ENCODE results near the gene SLC5A11.

- no peak for TF ChIP-seq CTCF (optimal IDR thresholded peaks at IDR 0.05 in 1 of 3, IDR thresholded peaks at IDR 0.05 in 1 of 3, conservative IDR thresholded peaks at IDR 0.05 in 1 of 3; ENCODE audit: extremely low read depth in 1 of 3, insufficient read depth in 2 of 3, low read length in 3 of 3)
- no peak for TF ChIP-seq EZH2 (IDR thresholded peaks at IDR 0.05; ENCODE audit: low read length)
Measured at GRCh38 chr16:24875466-24875865, 29.7 kb downstream of the SLC5A11 start.

Data from keratinocyte (primary cell).